Stomach (tissue), 4 donors: ENCODE results near the gene NAALADL2.

Experiments used
- POLR2A ChIP-seq, 4 donors: fragments of 450-650 bp; IDR thresholded peaks; one replicate each; pipeline ENCODE4 v1.6.1; 2016; ENCODE audit warnings: antibody characterized with exemption in 4 of 4, control low read depth in 2 of 4, mild to moderate bottlenecking in 1 of 4, moderate library complexity in 1 of 4
- TF ChIP-seq, protein P1 (sequence below), 7 experiments: fragments of 450-650 bp in 4 of 7; fragments of 200-600 bp in 3 of 7; sonication (generic) in 3 of 7; IDR thresholded peaks; one replicate each; pipeline ENCODE4 v1.5.1; 2016 to 2019; ENCODE audit warnings: antibody characterized with exemption in 7 of 7, control low read depth in 2 of 7, mild to moderate bottlenecking in 1 of 7

DNA sequence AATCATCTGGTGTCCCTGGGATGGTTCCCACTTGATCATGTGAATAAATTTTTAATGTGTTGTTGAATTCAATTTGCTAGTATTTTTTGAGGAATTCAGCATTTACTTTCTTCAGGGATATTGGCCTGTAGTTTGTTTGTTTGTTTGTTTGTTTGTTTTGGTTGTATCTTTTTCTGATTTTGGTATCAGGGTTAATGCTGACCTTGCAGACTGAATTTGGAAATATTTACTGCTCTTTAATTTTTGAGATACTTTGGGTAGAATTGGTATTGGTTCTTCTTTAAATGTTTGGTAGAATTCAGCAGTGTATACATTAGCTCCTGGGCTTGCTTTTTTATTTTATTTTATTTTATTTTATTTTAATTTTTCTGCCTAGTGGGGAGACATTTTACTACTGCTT, 803.7 kb downstream of the NAALADL2 start:
- no peak for TF ChIP-seq POLR2A (IDR thresholded peaks at IDR 0.05)
- TF ChIP-seq, protein P1, sequence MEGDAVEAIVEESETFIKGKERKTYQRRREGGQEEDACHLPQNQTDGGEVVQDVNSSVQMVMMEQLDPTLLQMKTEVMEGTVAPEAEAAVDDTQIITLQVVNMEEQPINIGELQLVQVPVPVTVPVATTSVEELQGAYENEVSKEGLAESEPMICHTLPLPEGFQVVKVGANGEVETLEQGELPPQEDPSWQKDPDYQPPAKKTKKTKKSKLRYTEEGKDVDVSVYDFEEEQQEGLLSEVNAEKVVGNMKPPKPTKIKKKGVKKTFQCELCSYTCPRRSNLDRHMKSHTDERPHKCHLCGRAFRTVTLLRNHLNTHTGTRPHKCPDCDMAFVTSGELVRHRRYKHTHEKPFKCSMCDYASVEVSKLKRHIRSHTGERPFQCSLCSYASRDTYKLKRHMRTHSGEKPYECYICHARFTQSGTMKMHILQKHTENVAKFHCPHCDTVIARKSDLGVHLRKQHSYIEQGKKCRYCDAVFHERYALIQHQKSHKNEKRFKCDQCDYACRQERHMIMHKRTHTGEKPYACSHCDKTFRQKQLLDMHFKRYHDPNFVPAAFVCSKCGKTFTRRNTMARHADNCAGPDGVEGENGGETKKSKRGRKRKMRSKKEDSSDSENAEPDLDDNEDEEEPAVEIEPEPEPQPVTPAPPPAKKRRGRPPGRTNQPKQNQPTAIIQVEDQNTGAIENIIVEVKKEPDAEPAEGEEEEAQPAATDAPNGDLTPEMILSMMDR (IDR thresholded peaks at IDR 0.05): no peak
